DND-41 (cell line): Measurements from ENCODE around the gene BAIAP2.

Source experiments
- CTCF ChIP-seq: IDR thresholded peaks from 2 replicates; pipeline ENCODE4 v1.5.1; 2012; ENCODE audit warnings: borderline replicate concordance, low read length, moderate library complexity, mild to moderate bottlenecking; ENCODE audit not compliant: poor library complexity, severe bottlenecking; ENCODE audit errors: extremely low read depth
- EZH2 ChIP-seq: IDR thresholded peaks from 3 replicates; pipeline ENCODE4 v1.6.1; 2012; ENCODE audit warnings: borderline replicate concordance, low read depth, mild to moderate bottlenecking, moderate library complexity, low read length, inconsistent platforms; ENCODE audit not compliant: severe bottlenecking

- TF ChIP-seq CTCF (no peak), EZH2 (no peak)
Measured at GRCh38 chr17:81082177-81083073, 47.5 kb downstream of the BAIAP2 start.
